Measurements from ENCODE around the gene PNPLA6. TPM values are rescaled to one million over a fixed set of nuclear protein-coding genes. Genes with fewer than 3 reads are reported as not detected.

PNPLA6 gene
- total and polyA plus RNA-seq, 10 of the 15 experiments (the other 5 are each of a cell fraction or from before 2014, with no cell fraction given), result 0.95 to 105 (median 40.0) TPM

GRCh38 chr19:7545300-7545699, 9.8 kb downstream of the PNPLA6 start:
- peaks cover 0 to 9% of the 10 kb centered on the region in 2 experiments; a peak in 3 of 4 replicates for H3K36me3 ChIP-seq (ENCODE audit: control insufficient read depth in 2 of 2, insufficient read depth in 2 of 2, low read length in 1 of 2)
- no peaks in the 10 kb centered on the region for H3K27me3 ChIP-seq (replicated peaks in 1 of 2; ENCODE audit: control insufficient read depth in 2 of 2, insufficient read depth in 2 of 2, low read length in 1 of 2)
- H3K27ac ChIP-seq (ENCODE audit: control insufficient read depth, insufficient read depth), result no peak overlapping the region
- ChIA-PET RAD21 (ENCODE audit: unreplicated experiment) (no interaction called here), POLR2A (no interaction called here), CTCF (no interaction called here), SMC1A (ENCODE audit: uncharacterized antibody, unreplicated experiment) (no interaction called here)
- ATAC-seq, result no peak
- no peaks in the 10 kb centered on the region for H3K9me3 ChIP-seq (replicated peaks; ENCODE audit: control insufficient read depth, insufficient read depth, low read length)
- H4K20me1 ChIP-seq (ENCODE audit: control insufficient read depth, insufficient read depth), result no peaks in the 10 kb centered on the region
- in situ Hi-C loops (cut with MboI), result no loop called here
- no peak overlapping the region for H3K4me3 ChIP-seq
- no TSS peak for BruUV-seq (replicated peaks)
- 60% methylated on average over 8 of the region's 8 CpGs for WGBS (ENCODE audit: insufficient coverage, insufficient replicate concordance, low lambda C conversion rate, missing lambda C conversion rate)
- no peak overlapping the region for H3K4me2 ChIP-seq (ENCODE audit: control insufficient read depth, insufficient read depth)
- no peak overlapping the region for H2AFZ ChIP-seq (ENCODE audit: control insufficient read depth, low read depth, low read length)
- intact Hi-C loops (cut with micrococcal nuclease; ENCODE audit: unreplicated experiment), result no loop called here
- no peak for FAIRE-seq
- no peak overlapping the region for H3K9ac ChIP-seq (ENCODE audit: control insufficient read depth, insufficient read depth, low read length)
- H3K79me2 ChIP-seq (ENCODE audit: control insufficient read depth, insufficient read depth, low read length), result no peaks in the 10 kb centered on the region
- peaks cover 3% of the 10 kb centered on the region; the same call in 1 of the 2 replicates for H3K4me1 ChIP-seq (ENCODE audit: control insufficient read depth, insufficient read depth, low read length)
- TF ChIP-seq HDAC2 (IDR thresholded peaks at IDR 0.05), result no peak
- no peak for TF ChIP-seq ZBTB11 (CRISPR knock-in tag; IDR thresholded peaks at IDR 0.05)
- no peak for TF ChIP-seq POLR2AphosphoS2 (IDR thresholded peaks at IDR 0.05; ENCODE audit: low read depth, low read length)
- TF ChIP-seq ESRRA (IDR thresholded peaks at IDR 0.05; ENCODE audit: low read length), result no peak
- TF ChIP-seq ZSCAN29 (IDR thresholded peaks at IDR 0.05), result no peak
- TF ChIP-seq RBBP5 (conservative IDR thresholded peaks at IDR 0.05), result no peak
- TF ChIP-seq EP300 (IDR thresholded peaks at IDR 0.05; ENCODE audit: borderline replicate concordance in 1 of 2, control insufficient read depth in 1 of 2, low read depth in 2 of 2, low read length in 2 of 2), result no peak
- TF ChIP-seq SPI1 (IDR thresholded peaks at IDR 0.05; ENCODE audit: borderline replicate concordance, insufficient read depth, low read depth, low read length), result peak; percentile 44; the same call in 1 of the 2 replicates
- TF ChIP-seq TCF12 (IDR thresholded peaks at IDR 0.05; ENCODE audit: low read depth, low read length), result no peak
- no peak for DNase-seq (ENCODE audit: low read depth, low spot score)

Measured in GM12878 (cell line).